IPS-18c (cell line): ENCODE measurements around the gene LCK.
A peak's percentile ranks its signal among the peaks of the same experiment; 100 is the strongest.

ENCODE experiments used
- H3K4me3 ChIP-seq: 2 replicates; pipeline ENCODE4 v1.7.0; 2013; ENCODE audit warnings: low read depth, mild to moderate bottlenecking, low read length, moderate library complexity; ENCODE audit not compliant: insufficient read depth
- H3K9me3 ChIP-seq: one replicate; pipeline ENCODE4 v1.6.1; 2013; ENCODE audit warnings: mild to moderate bottlenecking, low read length, moderate library complexity; ENCODE audit not compliant: control insufficient read depth, insufficient read depth

The LCK gene

GRCh38 chr1:32334274-32334861, 83.3 kb downstream of the LCK start:
- Histone ChIP-seq H3K4me3 (peak overlapping the region; percentile 86), H3K9me3 (no peaks in the 10 kb centered on the region)

- H3K4me3 ChIP-seq = peak overlapping the region; percentile 86
- H3K9me3 ChIP-seq = no peaks in the 10 kb centered on the region
Measured at GRCh38 chr1:32334864-32335534, 83.9 kb downstream of the LCK start.

- peak overlapping the region; percentile 86 for H3K4me3 ChIP-seq
- no peaks in the 10 kb centered on the region for H3K9me3 ChIP-seq
Measured at GRCh38 chr1:32335535-32335789, 84.4 kb downstream of the LCK start.
